NCI-H2029 treated with DMSO at 0.1 percent for 48 hours (cell line): ENCODE measurements around the gene ENTREP1.
"Not testable (repeated sequence)": the region's sequence is repeated elsewhere in the genome, so short reads cannot be mapped to it uniquely, and the experiment has no call there.

ENCODE experiments used
- DNase-seq: peaks from one replicate; lab custom pipeline; 2025; lab: John Stamatoyannopoulos, UW

The ENTREP1 gene, protein sequence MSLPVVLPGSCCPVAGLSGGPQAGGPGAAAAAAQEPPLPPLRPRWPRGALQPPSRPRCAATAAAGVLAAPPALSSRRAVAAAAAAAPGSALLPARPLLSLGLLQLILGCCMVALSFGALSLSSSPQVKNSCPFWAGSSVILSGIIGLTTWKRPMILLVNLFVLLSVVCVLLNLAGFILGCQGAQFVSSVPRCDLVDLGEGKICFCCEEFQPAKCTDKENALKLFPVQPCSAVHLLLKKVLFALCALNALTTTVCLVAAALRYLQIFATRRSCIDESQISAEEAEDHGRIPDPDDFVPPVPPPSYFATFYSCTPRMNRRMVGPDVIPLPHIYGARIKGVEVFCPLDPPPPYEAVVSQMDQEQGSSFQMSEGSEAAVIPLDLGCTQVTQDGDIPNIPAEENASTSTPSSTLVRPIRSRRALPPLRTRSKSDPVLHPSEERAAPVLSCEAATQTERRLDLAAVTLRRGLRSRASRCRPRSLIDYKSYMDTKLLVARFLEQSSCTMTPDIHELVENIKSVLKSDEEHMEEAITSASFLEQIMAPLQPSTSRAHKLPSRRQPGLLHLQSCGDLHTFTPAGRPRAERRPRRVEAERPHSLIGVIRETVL

DNA sequence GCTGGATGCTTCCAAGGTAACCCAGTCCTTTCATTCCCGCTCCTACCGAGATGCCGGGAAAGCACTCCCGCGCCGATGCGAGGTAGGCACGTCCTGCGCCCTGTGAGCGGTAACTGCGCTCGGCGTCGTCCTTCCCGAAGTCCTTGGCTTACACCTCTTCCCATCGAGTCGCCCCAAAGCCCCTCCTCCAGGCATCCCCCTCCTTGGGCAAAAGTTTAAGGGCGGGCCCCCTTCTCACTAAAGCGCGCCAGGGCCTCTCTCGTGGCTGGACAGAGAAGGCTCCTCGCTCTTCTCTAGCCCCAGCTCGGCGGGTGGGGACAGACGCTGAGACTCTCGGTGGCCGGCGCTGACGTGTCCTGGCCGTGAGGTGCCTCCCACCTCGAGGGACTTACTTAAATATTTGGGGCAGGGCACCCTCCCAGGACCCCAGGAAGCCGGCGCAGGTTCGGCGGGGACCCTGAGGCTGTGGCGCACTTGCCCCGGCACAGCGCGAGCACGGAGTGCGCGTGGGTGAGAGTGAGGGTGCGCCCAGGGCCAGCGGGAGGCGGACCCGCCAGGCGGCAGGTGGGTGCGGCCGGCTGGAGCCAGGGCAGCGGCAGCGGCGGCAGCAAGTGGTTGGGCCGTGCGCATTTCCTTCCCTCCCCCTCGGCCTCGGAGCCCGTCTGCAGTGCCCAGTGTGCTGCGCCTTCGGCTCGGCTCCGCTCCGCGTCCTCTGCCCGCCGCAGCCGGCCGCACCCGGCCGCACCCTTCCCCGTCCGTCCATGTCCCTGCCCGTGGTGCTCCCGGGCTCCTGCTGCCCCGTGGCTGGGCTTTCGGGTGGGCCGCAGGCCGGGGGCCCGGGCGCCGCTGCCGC, at the start of gene ENTREP1:
Gene ENTREP1 (plus strand): TSS at position 667 of the 853 bp plus-strand sequence. CDS start 95 bp downstream, at position 762.
- DNase-seq = peak; percentile 33

DNA sequence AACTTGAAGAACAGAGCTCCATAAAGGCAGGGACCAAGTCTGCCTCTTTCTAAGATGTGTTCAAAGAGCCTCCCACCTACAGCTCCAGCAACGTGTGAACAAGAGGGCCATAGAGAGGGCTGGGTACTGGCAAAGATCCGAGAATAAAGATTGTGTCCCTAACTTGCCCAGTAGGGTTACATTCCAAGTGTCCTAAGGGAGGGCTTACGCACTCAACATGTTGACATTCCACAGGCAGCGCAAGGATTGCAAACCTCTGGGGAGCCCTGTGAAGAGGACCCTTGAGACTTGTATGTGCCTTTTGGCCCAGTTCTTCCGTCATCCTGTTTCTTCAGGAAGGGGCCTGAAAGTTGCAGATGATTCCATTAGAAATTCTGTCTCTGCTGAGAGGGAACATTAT, 48.2 kb upstream of the ENTREP1 start:
- DNase-seq = no peak

GRCh38 chr9:69279084-69279731, 45.8 kb upstream of the ENTREP1 start:
- no peak for DNase-seq

DNA sequence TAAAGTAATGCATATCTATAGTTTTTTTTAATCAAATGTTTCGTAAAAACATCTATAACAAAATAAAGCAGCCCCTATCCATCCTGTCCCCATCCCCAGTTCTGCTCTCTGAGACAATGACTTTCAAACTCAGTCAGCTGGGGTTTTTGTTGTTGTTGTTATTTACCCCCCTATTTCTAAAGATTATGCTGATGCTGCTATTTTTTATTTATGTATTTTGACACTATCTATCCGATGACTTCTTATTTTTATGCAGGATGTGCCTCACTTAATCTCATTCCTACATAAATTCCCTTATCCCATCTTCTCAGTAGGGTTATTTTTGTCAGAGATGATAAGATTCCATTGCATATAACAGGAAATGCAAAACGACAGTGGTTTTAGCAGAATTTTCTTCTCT, 45.3 kb upstream of the ENTREP1 start:
- no peak for DNase-seq

DNA sequence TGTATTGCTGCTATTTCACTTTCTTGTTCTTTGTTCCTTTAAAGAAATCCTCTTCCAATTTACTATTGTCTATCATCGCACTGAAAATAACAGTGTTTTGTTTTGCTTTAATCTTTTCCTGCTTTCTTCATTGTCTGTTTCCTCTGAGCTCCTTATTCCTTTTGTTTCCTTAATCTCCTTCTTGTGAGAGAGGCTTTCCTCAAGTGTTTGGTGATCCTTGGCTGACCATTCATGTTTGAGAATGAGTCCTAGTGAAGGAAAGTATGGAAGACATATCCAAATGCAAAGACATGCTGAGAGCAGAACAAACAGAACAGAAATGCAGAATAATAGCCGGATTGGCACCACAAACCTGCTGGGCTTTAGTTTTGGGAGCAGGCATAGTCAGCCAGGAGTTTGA, 42.0 kb upstream of the ENTREP1 start:
- DNase-seq = no peak

- no peak for DNase-seq
These were observed 32.9 kb upstream of the ENTREP1 start for GRCh38 chr9:69292078-69292477.

- DNase-seq = no peak
These were observed 31.9 kb upstream of the ENTREP1 start for GRCh38 chr9:69293156-69293555.

DNA sequence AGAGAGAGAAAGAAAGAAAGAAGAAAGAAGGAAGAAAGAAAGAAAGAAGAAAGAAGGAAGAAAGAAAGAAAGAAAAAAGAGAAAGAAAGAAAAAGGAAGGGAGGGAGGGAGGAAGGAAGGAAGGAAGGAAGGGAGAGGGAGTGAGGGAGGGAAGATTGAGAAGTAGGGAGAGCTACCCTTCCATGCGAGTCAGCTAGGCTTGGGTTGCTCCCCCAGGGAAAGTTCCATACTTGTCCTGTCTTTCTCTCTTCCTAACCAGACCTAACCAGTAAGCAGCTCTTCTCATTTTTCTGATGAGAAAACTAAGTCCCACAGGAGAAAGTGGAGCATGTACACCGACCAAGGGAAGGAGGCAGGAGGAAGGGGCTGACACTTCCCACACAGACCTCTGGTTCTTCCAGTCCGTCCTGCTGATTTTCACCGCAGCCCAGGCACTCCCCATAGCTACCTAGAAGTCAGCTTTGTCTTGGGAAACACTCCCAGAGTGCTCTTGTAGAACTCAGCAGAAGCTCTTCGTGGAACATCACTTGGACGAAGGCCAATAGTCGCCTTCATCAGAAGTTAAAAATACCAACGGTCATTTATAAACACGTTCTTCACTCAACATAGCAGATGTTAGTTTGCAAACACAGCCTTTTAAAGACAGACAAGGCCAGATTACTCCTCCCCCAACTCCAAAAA, 29.0 kb upstream of the ENTREP1 start:
- no peak for DNase-seq

GRCh38 chr9:69297300-69297980, 27.6 kb upstream of the ENTREP1 start:
- DNase-seq = no peak

GRCh38 chr9:69299315-69299714, 25.7 kb upstream of the ENTREP1 start:
- DNase-seq = no peak

DNA sequence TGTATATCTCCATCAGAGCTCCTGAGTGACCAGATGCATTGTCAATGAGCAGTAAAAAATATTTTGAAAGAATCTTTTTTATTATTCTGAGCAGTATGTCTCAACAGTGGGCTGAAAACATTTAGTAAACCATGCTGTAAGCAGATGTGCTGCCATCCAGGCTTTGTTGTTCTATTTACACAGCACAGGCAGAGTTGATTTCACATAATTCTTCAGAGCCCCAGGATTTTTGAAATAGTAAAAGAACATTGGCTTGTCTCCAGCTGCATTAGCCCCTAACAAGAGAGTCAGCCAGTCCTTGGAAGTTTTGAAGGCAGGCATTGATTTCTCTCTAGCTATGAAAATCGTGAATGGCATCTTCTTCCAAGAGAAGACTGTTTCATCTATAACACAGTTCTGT, 25.2 kb upstream of the ENTREP1 start:
- no peak for DNase-seq

DNA sequence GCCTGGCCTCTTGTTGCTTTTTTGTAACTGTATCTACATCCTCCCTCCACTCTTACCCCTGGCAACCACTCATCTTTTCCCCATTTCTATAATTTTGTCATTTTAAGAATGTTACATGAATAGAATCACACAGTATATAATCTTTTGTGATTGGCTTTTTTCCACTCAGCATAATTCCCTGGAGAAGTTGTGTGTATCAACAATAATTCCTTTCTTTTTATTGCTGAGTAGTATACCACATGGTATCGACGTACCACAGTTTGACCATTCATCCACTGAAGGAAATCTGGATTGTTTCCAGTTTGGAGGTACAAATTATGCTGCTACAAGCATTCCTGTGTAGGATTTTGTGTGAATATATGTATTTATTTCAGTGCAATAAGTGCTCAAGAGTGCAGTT, 21.7 kb upstream of the ENTREP1 start:
- DNase-seq = no peak

DNA sequence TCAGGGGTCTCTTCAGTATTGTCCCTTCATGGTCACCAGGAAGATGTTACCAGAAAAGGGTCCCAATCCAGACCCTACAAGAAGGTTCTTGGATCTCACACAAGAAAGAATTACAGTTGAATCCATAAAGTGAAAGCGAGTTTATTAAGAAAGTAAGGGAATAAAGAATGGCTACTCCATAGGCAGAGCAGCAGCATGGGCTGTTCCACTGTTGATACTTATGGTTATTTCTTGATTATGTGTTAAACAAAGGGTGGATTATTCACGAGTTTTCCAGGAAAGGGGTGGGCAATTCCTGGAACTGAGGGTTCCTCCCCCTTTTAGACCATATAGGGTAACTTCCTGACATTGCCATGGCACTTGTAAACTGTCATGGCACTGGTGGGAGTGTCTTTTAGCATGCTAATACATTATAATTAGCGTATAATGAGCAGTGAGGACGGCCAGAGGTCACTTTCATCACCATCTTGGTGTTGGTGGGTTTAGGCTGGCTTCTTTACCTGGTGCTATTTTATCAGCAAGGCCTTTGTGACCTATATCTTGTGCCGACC, 18.0 kb upstream of the ENTREP1 start:
- not testable (repeated sequence) for DNase-seq

DNA sequence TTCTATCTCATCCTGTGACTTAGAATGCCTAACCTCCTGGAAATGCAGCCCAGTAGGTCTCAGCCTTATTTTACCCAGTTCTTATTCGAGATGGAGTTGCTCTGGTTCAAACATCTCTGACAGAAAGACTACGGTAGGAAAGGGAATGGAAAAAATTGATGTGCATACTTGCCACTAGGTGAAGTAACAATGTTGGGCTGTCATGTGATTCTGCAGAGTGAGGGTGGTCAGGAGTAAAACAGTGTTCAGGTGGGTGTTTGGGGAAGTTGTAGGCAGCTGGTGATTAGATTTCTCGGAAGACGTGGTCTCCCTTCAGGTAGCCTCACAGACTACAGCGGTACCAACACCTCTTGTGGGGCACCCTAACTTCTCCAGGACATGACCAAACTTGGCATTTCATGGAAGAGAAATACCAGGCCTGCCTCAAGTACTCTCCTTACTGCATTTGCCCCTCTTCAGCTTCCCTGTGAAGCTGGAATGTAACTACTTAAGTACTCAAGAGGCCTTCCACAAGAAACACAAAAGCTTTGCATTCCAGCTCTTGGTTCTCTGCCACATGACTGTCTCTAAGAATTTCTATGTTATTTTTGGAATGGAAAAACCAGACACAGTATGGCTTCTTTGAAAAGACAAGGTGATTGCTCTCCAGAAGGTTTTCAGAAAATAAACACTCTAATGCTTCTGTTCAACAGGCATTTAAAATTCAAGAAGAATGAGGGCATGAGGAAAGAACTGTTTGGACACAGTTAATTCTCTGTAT, 17.4 kb upstream of the ENTREP1 start:
- peak; percentile 35 for DNase-seq

- no peak for DNase-seq
These were observed 16.6 kb upstream of the ENTREP1 start for GRCh38 chr9:69308206-69308931.

DNA sequence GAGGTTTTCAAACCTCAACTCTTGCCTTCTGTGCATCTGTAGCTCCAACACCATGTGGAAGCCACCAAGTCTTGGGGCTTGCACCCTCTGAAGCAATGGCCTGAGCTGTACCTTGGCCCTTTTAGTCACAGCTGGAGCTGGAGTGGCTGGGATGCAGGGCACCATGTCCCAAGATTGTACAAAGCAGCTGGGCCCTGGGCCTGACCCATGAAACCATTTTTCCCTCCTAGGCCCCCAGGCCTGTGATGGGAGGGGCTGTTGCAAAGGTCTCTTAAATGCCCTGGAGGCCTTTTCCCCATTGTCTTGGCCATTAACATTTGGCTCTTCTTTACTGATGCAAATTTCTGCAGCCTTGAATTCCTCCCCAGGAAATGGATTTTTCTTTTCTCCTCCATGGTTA, 11.8 kb upstream of the ENTREP1 start:
- DNase-seq = no peak

DNA sequence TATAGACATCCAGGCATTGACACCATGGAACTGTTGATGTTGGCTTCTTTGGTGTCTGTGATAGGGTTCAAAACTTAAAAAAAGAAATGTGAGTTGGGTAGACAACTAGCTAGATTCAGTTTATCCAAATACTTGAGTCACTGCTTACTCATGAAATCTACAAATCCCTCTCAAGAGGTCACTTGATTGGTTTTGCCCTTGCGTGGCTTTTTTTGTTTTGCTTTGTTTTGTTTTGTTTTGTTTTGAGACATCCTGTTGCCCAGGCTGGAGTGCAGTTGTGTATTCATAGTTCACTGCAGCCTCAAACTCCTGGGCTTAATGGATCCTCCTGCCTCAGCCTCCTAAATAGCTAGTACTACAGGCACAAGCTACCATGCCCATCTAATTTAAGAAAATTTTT, 10.5 kb upstream of the ENTREP1 start:
- no peak for DNase-seq

GRCh38 chr9:69317081-69317480, 7.9 kb upstream of the ENTREP1 start:
- DNase-seq = no peak

DNA sequence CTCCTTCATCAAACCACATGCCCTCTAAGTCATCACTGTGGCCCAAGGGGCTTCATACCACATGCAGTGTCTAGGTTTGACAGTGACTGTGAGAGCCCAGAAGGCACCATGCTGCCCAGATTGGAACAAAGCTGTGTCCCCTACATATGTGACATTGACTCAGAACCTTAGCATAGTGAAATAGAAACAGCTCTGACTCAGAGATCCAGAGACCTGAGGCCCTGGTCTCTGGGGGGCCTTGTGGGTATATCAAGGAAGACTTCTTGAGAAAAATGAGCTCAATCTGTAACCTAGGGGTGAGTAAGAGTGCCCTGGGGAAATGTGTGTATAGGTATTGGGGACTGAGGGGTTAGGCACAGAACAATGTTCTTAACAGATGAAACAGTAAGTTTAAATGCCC, 7.1 kb upstream of the ENTREP1 start:
- DNase-seq = no peak
